Activated T-helper 1 cell treated with Interleukin-2 at 50 U/mL for 16 hours (primary cell): ENCODE measurements around the gene FMNL2.

ENCODE experiments used
- DNase-seq: peaks from one replicate; pipeline ENCODE4 v3.0.0-alpha.2; 2020; ENCODE audit warnings: low read depth

Gene FMNL2

GRCh38 chr2:152339556-152340286 is 4.7 kb downstream of the FMNL2 start:
- DNase-seq, result no peak

GRCh38 chr2:152342259-152343046 is 7.5 kb downstream of the FMNL2 start:
- DNase-seq, result no peak

- DNase-seq, result no peak
Measured at GRCh38 chr2:152343426-152343825, 8.5 kb downstream of the FMNL2 start.

- DNase-seq, result no peak
Measured at GRCh38 chr2:152344579-152345195, 9.7 kb downstream of the FMNL2 start.

- DNase-seq, result no peak
Measured at GRCh38 chr2:152347076-152347475, 12.1 kb downstream of the FMNL2 start.

GRCh38 chr2:152348388-152348787 is 13.4 kb downstream of the FMNL2 start:
- no peak for DNase-seq

- no peak for DNase-seq
Measured at GRCh38 chr2:152349416-152349815, 14.4 kb downstream of the FMNL2 start.

GRCh38 chr2:152350155-152350679 is 15.2 kb downstream of the FMNL2 start:
- DNase-seq, result no peak

GRCh38 chr2:152352616-152353015 is 17.6 kb downstream of the FMNL2 start:
- DNase-seq, result no peak

GRCh38 chr2:152353364-152353763 is 18.4 kb downstream of the FMNL2 start:
- no peak for DNase-seq

GRCh38 chr2:152354069-152354755 is 19.2 kb downstream of the FMNL2 start:
- DNase-seq, result no peak

- no peak for DNase-seq
Measured at GRCh38 chr2:152354909-152355308, 19.9 kb downstream of the FMNL2 start.

- DNase-seq, result no peak
Measured at GRCh38 chr2:152355409-152355831, 20.4 kb downstream of the FMNL2 start.

GRCh38 chr2:152359573-152360363 is 24.8 kb downstream of the FMNL2 start:
- DNase-seq, result no peak

GRCh38 chr2:152363936-152364335 is 29.0 kb downstream of the FMNL2 start:
- no peak for DNase-seq

- no peak for DNase-seq
Measured at GRCh38 chr2:152367547-152368390, 32.8 kb downstream of the FMNL2 start.

- DNase-seq, result no peak
Measured at GRCh38 chr2:152369176-152369860, 34.3 kb downstream of the FMNL2 start.

- DNase-seq, result no peak
Measured at GRCh38 chr2:152370783-152371182, 35.8 kb downstream of the FMNL2 start.

- no peak for DNase-seq
Measured at GRCh38 chr2:152372438-152372984, 37.5 kb downstream of the FMNL2 start.
